ENCODE measurements around the gene IL2. TPM values are rescaled to one million over a fixed set of nuclear protein-coding genes. Genes with fewer than 3 reads are reported as not detected.

IL2 gene
- total and polyA plus RNA-seq, 2 donors, result 0.21 to 4.2 TPM

- Histone ChIP-seq H3K4me3 (ENCODE audit: low read length in 2 of 2) (no peak overlapping the region), H3K9me3 (ENCODE audit: control insufficient read depth in 2 of 2, insufficient read depth in 1 of 2, low read length in 1 of 2) (no peaks in the 10 kb centered on the region), H3K4me1 (ENCODE audit: control insufficient read depth in 2 of 2, insufficient read depth in 2 of 2, low read length in 2 of 2) (no peaks in the 10 kb centered on the region), H3K36me3 (ENCODE audit: control insufficient read depth in 2 of 2, insufficient read depth in 2 of 2, low read length in 1 of 2) (no peaks in the 10 kb centered on the region), H3K27me3 (ENCODE audit: control insufficient read depth in 2 of 2, insufficient read depth in 1 of 2, low read length in 1 of 2) (no peaks in the 10 kb centered on the region), H3K27ac (ENCODE audit: low read depth in 1 of 2, low read length in 1 of 2) (no peak overlapping the region)
- 96% methylated on average over 1 of the region's 1 CpG for WGBS
- no peak for DNase-seq (ENCODE audit: low read depth in 6 of 9, low spot score in 9 of 9)
Measured at GRCh38 chr4:122476745-122477144, 20.2 kb upstream of the IL2 start.

GRCh38 chr4:122476126-122476525 is 19.6 kb upstream of the IL2 start:
- H3K36me3 ChIP-seq (ENCODE audit: control insufficient read depth in 2 of 2, insufficient read depth in 2 of 2, low read length in 1 of 2), result no peaks in the 10 kb centered on the region

GRCh38 chr4:122475233-122475632 is 18.7 kb upstream of the IL2 start:
- Histone ChIP-seq H3K4me3 (ENCODE audit: low read length in 2 of 2) (no peak overlapping the region), H3K9me3 (ENCODE audit: control insufficient read depth in 2 of 2, insufficient read depth in 1 of 2, low read length in 1 of 2) (no peaks in the 10 kb centered on the region), H3K27me3 (ENCODE audit: control insufficient read depth in 2 of 2, insufficient read depth in 1 of 2, low read length in 1 of 2) (no peaks in the 10 kb centered on the region), H3K27ac (ENCODE audit: low read depth in 1 of 2, low read length in 1 of 2) (no peak overlapping the region), H3K36me3 (ENCODE audit: control insufficient read depth in 2 of 2, insufficient read depth in 2 of 2, low read length in 1 of 2) (no peaks in the 10 kb centered on the region), H3K4me1 (ENCODE audit: control insufficient read depth in 2 of 2, insufficient read depth in 2 of 2, low read length in 2 of 2) (no peaks in the 10 kb centered on the region)
- 92% methylated on average over 3 of the region's 3 CpGs for WGBS
- DNase-seq (ENCODE audit: low read depth in 6 of 9, low spot score in 9 of 9), result no peak

More at GRCh38 chr4:122476126-122476525, 19.6 kb upstream of the IL2 start:
- H3K4me3 ChIP-seq (ENCODE audit: low read length in 2 of 2), result no peak overlapping the region
- WGBS, result 81% methylated on average over 1 of the region's 1 CpG
- DNase-seq (ENCODE audit: low read depth in 6 of 9, low spot score in 9 of 9), result no peak
- H3K4me1 ChIP-seq (ENCODE audit: control insufficient read depth in 2 of 2, insufficient read depth in 2 of 2, low read length in 2 of 2), result no peaks in the 10 kb centered on the region
- H3K9me3 ChIP-seq (ENCODE audit: control insufficient read depth in 2 of 2, insufficient read depth in 1 of 2, low read length in 1 of 2), result no peaks in the 10 kb centered on the region
- no peak overlapping the region for H3K27ac ChIP-seq (ENCODE audit: low read depth in 1 of 2, low read length in 1 of 2)
- no peaks in the 10 kb centered on the region for H3K27me3 ChIP-seq (ENCODE audit: control insufficient read depth in 2 of 2, insufficient read depth in 1 of 2, low read length in 1 of 2)

GRCh38 chr4:122469457-122469856 is 12.9 kb upstream of the IL2 start:
- H3K4me3 ChIP-seq (ENCODE audit: low read length in 2 of 2), result no peak overlapping the region
- no peaks in the 10 kb centered on the region for H3K9me3 ChIP-seq (ENCODE audit: control insufficient read depth in 2 of 2, insufficient read depth in 1 of 2, low read length in 1 of 2)
- H3K27me3 ChIP-seq (ENCODE audit: control insufficient read depth in 2 of 2, insufficient read depth in 1 of 2, low read length in 1 of 2), result no peaks in the 10 kb centered on the region
- H3K27ac ChIP-seq (ENCODE audit: low read depth in 1 of 2, low read length in 1 of 2), result no peak overlapping the region
- DNase-seq (ENCODE audit: low read depth in 6 of 9, low spot score in 9 of 9), result no peak
- H3K36me3 ChIP-seq (ENCODE audit: control insufficient read depth in 2 of 2, insufficient read depth in 2 of 2, low read length in 1 of 2), result no peaks in the 10 kb centered on the region
- WGBS, result 96% methylated on average over 1 of the region's 1 CpG
- H3K4me1 ChIP-seq (ENCODE audit: control insufficient read depth in 2 of 2, insufficient read depth in 2 of 2, low read length in 2 of 2), result no peaks in the 10 kb centered on the region

GRCh38 chr4:122458625-122459024 is 2.1 kb upstream of the IL2 start:
- no peaks in the 10 kb centered on the region for H3K36me3 ChIP-seq (ENCODE audit: control insufficient read depth in 2 of 2, insufficient read depth in 2 of 2, low read length in 1 of 2)
- peaks cover 0 to 4% of the 10 kb centered on the region in 2 donors for H3K4me1 ChIP-seq (ENCODE audit: control insufficient read depth in 2 of 2, insufficient read depth in 2 of 2, low read length in 2 of 2)
- H3K27me3 ChIP-seq (ENCODE audit: control insufficient read depth in 2 of 2, insufficient read depth in 1 of 2, low read length in 1 of 2), result no peaks in the 10 kb centered on the region
- DNase-seq (ENCODE audit: low read depth in 6 of 9, low spot score in 9 of 9), result peak in 8 of 9 donors; percentile 16 to 78 (median 40)
- peak overlapping the region; percentile 19 to 38 for H3K4me3 ChIP-seq (ENCODE audit: low read length in 2 of 2)
- peak overlapping the region in 1 of 2 donors; percentile 15 for H3K27ac ChIP-seq (ENCODE audit: low read depth in 1 of 2, low read length in 1 of 2)
- WGBS, result 11% methylated on average over 5 of the region's 5 CpGs
- H3K9me3 ChIP-seq (ENCODE audit: control insufficient read depth in 2 of 2, insufficient read depth in 1 of 2, low read length in 1 of 2), result no peaks in the 10 kb centered on the region

GRCh38 chr4:122453384-122453995 is 3.0 kb downstream of the IL2 start:
- no peak overlapping the region for H3K27ac ChIP-seq (ENCODE audit: low read depth in 1 of 2, low read length in 1 of 2)
- H3K9me3 ChIP-seq (ENCODE audit: control insufficient read depth in 2 of 2, insufficient read depth in 1 of 2, low read length in 1 of 2), result no peaks in the 10 kb centered on the region
- H3K4me1 ChIP-seq (ENCODE audit: control insufficient read depth in 2 of 2, insufficient read depth in 2 of 2, low read length in 2 of 2), result peaks cover 0 to under 1% of the 10 kb centered on the region in 2 donors
- H3K36me3 ChIP-seq (ENCODE audit: control insufficient read depth in 2 of 2, insufficient read depth in 2 of 2, low read length in 1 of 2), result no peaks in the 10 kb centered on the region
- DNase-seq (ENCODE audit: low read depth in 6 of 9, low spot score in 9 of 9), result peak in 1 of 9 donors; percentile 29
- 1% methylated on average over 1 of the region's 1 CpG for WGBS
- no peaks in the 10 kb centered on the region for H3K27me3 ChIP-seq (ENCODE audit: control insufficient read depth in 2 of 2, insufficient read depth in 1 of 2, low read length in 1 of 2)
- no peak overlapping the region for H3K4me3 ChIP-seq (ENCODE audit: low read length in 2 of 2)

GRCh38 chr4:122450847-122451246 is 5.7 kb downstream of the IL2 start:
- DNase-seq (ENCODE audit: low read depth in 6 of 9, low spot score in 9 of 9), result peak in 1 of 9 donors; percentile 35

GRCh38 chr4:122434285-122434684 is 22.2 kb downstream of the IL2 start:
- Histone ChIP-seq H3K4me1 (ENCODE audit: control insufficient read depth in 2 of 2, insufficient read depth in 2 of 2, low read length in 2 of 2) (no peaks in the 10 kb centered on the region), H3K27ac (ENCODE audit: low read depth in 1 of 2, low read length in 1 of 2) (no peak overlapping the region), H3K27me3 (ENCODE audit: control insufficient read depth in 2 of 2, insufficient read depth in 1 of 2, low read length in 1 of 2) (no peaks in the 10 kb centered on the region), H3K36me3 (ENCODE audit: control insufficient read depth in 2 of 2, insufficient read depth in 2 of 2, low read length in 1 of 2) (no peaks in the 10 kb centered on the region), H3K4me3 (ENCODE audit: low read length in 2 of 2) (no peak overlapping the region), H3K9me3 (ENCODE audit: control insufficient read depth in 2 of 2, insufficient read depth in 1 of 2, low read length in 1 of 2) (no peaks in the 10 kb centered on the region)
- peak in 1 of 9 donors; percentile 31 for DNase-seq (ENCODE audit: low read depth in 6 of 9, low spot score in 9 of 9)
- WGBS, result 59% methylated on average over 3 of the region's 3 CpGs

More at GRCh38 chr4:122450847-122451246, 5.7 kb downstream of the IL2 start:
- H3K4me3 ChIP-seq (ENCODE audit: low read length in 2 of 2), result no peak overlapping the region
- no peak overlapping the region for H3K27ac ChIP-seq (ENCODE audit: low read depth in 1 of 2, low read length in 1 of 2)
- no peaks in the 10 kb centered on the region for H3K9me3 ChIP-seq (ENCODE audit: control insufficient read depth in 2 of 2, insufficient read depth in 1 of 2, low read length in 1 of 2)
- no peaks in the 10 kb centered on the region for H3K4me1 ChIP-seq (ENCODE audit: control insufficient read depth in 2 of 2, insufficient read depth in 2 of 2, low read length in 2 of 2)
- H3K36me3 ChIP-seq (ENCODE audit: control insufficient read depth in 2 of 2, insufficient read depth in 2 of 2, low read length in 1 of 2), result no peaks in the 10 kb centered on the region
- H3K27me3 ChIP-seq (ENCODE audit: control insufficient read depth in 2 of 2, insufficient read depth in 1 of 2, low read length in 1 of 2), result no peaks in the 10 kb centered on the region

- no peak overlapping the region for H3K4me3 ChIP-seq (ENCODE audit: low read length in 2 of 2)
- WGBS, result 92% methylated on average over 5 of the region's 5 CpGs
- H3K36me3 ChIP-seq (ENCODE audit: control insufficient read depth in 2 of 2, insufficient read depth in 2 of 2, low read length in 1 of 2), result no peaks in the 10 kb centered on the region
- no peaks in the 10 kb centered on the region for H3K27me3 ChIP-seq (ENCODE audit: control insufficient read depth in 2 of 2, insufficient read depth in 1 of 2, low read length in 1 of 2)
- no peaks in the 10 kb centered on the region for H3K9me3 ChIP-seq (ENCODE audit: control insufficient read depth in 2 of 2, insufficient read depth in 1 of 2, low read length in 1 of 2)
- no peak overlapping the region for H3K27ac ChIP-seq (ENCODE audit: low read depth in 1 of 2, low read length in 1 of 2)
- no peak for DNase-seq (ENCODE audit: low read depth in 6 of 9, low spot score in 9 of 9)
- H3K4me1 ChIP-seq (ENCODE audit: control insufficient read depth in 2 of 2, insufficient read depth in 2 of 2, low read length in 2 of 2), result no peaks in the 10 kb centered on the region
Measured at GRCh38 chr4:122431351-122431750, 25.2 kb downstream of the IL2 start.
